A549 (cell line): Measurements from ENCODE around the gene CTDP1. TPM values are rescaled to one million over a fixed set of nuclear protein-coding genes. Genes with fewer than 3 reads are reported as not detected.

Experiments
- ATAC-seq, 2 experiments: fragments of 200-7000 bp in 1 of 2; fragments of >200 bp in 1 of 2; cut with Nextera tagmentation in 1 of 2; cut with Tn5 transposase in 1 of 2; 3 replicates each; pipeline versions ENCODE4 v1.8.0 to v1.9.1; 2018 to 2020; ENCODE audit warnings: mild to moderate bottlenecking in 1 of 2, moderate library complexity in 1 of 2
- CTCF ChIA-PET: fragments of 300-600 bp; sonication (Branson Sonifier 250); formaldehyde crosslinking; extraction: SDS; loops from one replicate; lab custom pipeline; 2021; ENCODE audit warnings: antibody characterized with exemption, inconsistent platforms; lab: Yijun Ruan, JAX
- POLR2A ChIA-PET: fragments of 350-600 bp; formaldehyde crosslinking; extraction: SDS; loops from one replicate; lab custom pipeline; 2021; ENCODE audit warnings: antibody characterized with exemption, inconsistent platforms; lab: Yijun Ruan, JAX
- DNase-seq, 2 experiments: peaks; one replicate each; pipeline versions ENCODE4 v3.0.0 to v3.0.0-alpha.2; 2011 to 2016; ENCODE audit warnings: low read depth in 1 of 2, low spot score in 1 of 2
- FAIRE-seq: peaks from 2 replicates; lab custom pipeline; 2011; peaks lifted over from hg19 to GRCh38; lab: Jason Lieb, UNC
- H3K27ac ChIP-seq, 2 experiments: fragments of >200 bp; sonication (Bioruptor Twin); formaldehyde crosslinking; 3 replicates each; pipeline ENCODE4 v1.5.1; 2016 to 2017
- H3K4me1 ChIP-seq: fragments of >200 bp; sonication (Bioruptor Twin); formaldehyde crosslinking; 3 replicates; pipeline ENCODE4 v1.6.1; 2016
- H3K4me2 ChIP-seq: fragments of >200 bp; sonication (Bioruptor Twin); formaldehyde crosslinking; 3 replicates; pipeline ENCODE4 v1.6.1; 2016
- H3K4me3 ChIP-seq: fragments of >200 bp; sonication (Bioruptor Twin); formaldehyde crosslinking; 3 replicates; pipeline ENCODE4 v1.5.1; 2016
- H3K9me3 ChIP-seq: fragments of >200 bp; sonication (Bioruptor Twin); formaldehyde crosslinking; 3 replicates; pipeline ENCODE4 v1.6.1; 2016
- ATOH8 ChIP-seq: fragments of 250-450 bp; sonication (Bioruptor Pico); IDR thresholded peaks from 2 replicates; pipeline ENCODE4 v1.5.0; 2020; ENCODE audit warnings: low read depth, mild to moderate bottlenecking, moderate library complexity
- CBX8 ChIP-seq: fragments of 200-600 bp; sonication (generic); IDR thresholded peaks from 2 replicates; pipeline ENCODE4 v1.6.1; 2016
- CEBPB ChIP-seq, 2 experiments: fragments of >200 bp in 1 of 2; sonication (Bioruptor Twin) in 1 of 2; formaldehyde crosslinking in 1 of 2; IDR thresholded peaks; 2 replicates each; pipeline ENCODE4 v1.6.1; 2012 to 2016
- CHD4 ChIP-seq: fragments of 200-600 bp; sonication (generic); IDR thresholded peaks from 2 replicates; pipeline ENCODE4 v1.6.1; 2016; ENCODE audit warnings: antibody characterized with exemption, mild to moderate bottlenecking, borderline replicate concordance
- CTCF ChIP-seq: fragments of >200 bp; sonication (Bioruptor Twin); formaldehyde crosslinking; IDR thresholded peaks from 3 replicates; pipeline ENCODE4 v1.5.1; 2016
- E2F6 ChIP-seq: IDR thresholded peaks from 2 replicates; pipeline ENCODE4 v1.6.1; 2012; ENCODE audit warnings: low read depth, borderline replicate concordance
- EP300 ChIP-seq, 2 experiments: fragments of >200 bp; sonication (Bioruptor Twin); formaldehyde crosslinking; IDR thresholded peaks; 2 replicates in 1 of 2; 3 replicates in 1 of 2; pipeline ENCODE4 v1.6.1; 2016 to 2017
- ESRRA ChIP-seq: fragments of 150-350 bp; IDR thresholded peaks from 2 replicates; pipeline ENCODE4 v1.6.1; 2014; ENCODE audit warnings: mild to moderate bottlenecking, low read length, borderline replicate concordance
- HDAC2 ChIP-seq: fragments of 200-600 bp; sonication (generic); IDR thresholded peaks from 2 replicates; pipeline ENCODE4 v1.6.1; 2016
- HES2 ChIP-seq: fragments of >200 bp; sonication (Bioruptor Twin); formaldehyde crosslinking; IDR thresholded peaks from 2 replicates; pipeline ENCODE4 v1.6.1; 2016
- HOXB5 ChIP-seq: fragments of 250-450 bp; sonication (Bioruptor Pico); IDR thresholded peaks from 2 replicates; pipeline ENCODE4 v1.5.0; 2020; ENCODE audit warnings: mild to moderate bottlenecking, moderate library complexity
- KDM1A ChIP-seq: fragments of 200-600 bp; sonication (generic); IDR thresholded peaks from 2 replicates; pipeline ENCODE4 v1.6.1; 2016; ENCODE audit warnings: low read depth, mild to moderate bottlenecking
- KDM5A ChIP-seq: fragments of 200-600 bp; sonication (generic); IDR thresholded peaks from 2 replicates; pipeline ENCODE4 v1.6.1; 2016; ENCODE audit warnings: antibody characterized with exemption, mild to moderate bottlenecking
- RAD21 ChIP-seq, 2 experiments: fragments of >200 bp in 1 of 2; sonication (Bioruptor Twin) in 1 of 2; formaldehyde crosslinking in 1 of 2; IDR thresholded peaks in 1 of 2; conservative IDR thresholded peaks in 1 of 2; 2 replicates in 1 of 2; 3 replicates in 1 of 2; pipeline ENCODE4 v1.6.1; 2012 to 2018; ENCODE audit warnings: inconsistent platforms in 1 of 2
- RCOR1 ChIP-seq: fragments of 150-350 bp; IDR thresholded peaks from 2 replicates; pipeline ENCODE4 v1.6.1; 2014; ENCODE audit warnings: antibody characterized with exemption, low read length, low read depth
- REST ChIP-seq: fragments of 200-600 bp; sonication (generic); IDR thresholded peaks from 2 replicates; pipeline ENCODE4 v1.6.1; 2016; ENCODE audit warnings: antibody characterized with exemption, mild to moderate bottlenecking, moderate library complexity
- SREBF2 ChIP-seq: fragments of 450-650 bp; IDR thresholded peaks from 2 replicates; pipeline ENCODE4 v1.6.1; 2014; ENCODE audit warnings: mild to moderate bottlenecking, moderate library complexity
- ZC3H11A ChIP-seq: fragments of 450-650 bp; IDR thresholded peaks from 2 replicates; pipeline ENCODE4 v1.6.1; 2014; ENCODE audit warnings: antibody characterized with exemption, mild to moderate bottlenecking
- WGBS: methylation state at CpG from one replicate; pipeline ENCODE4 v1.1.6; 2017; ENCODE audit errors: missing lambda C conversion rate; 5-methylcytosine and 5-hydroxymethylcytosine counted together
- polyA plus RNA-seq, 4 experiments: library from polyadenylated mRNA; depleted of rRNA in 3 of 4; stranded (reverse); fragments of >200 nt; fragmentation: RNase III in 1 of 4; extraction: RNeasy Plus Mini Kit Qiagen cat#74134 plus additional on column Dnase treatment in 1 of 4; gene quantifications; 2 replicates in 3 of 4; 3 replicates in 1 of 4; pipeline ENCODE4 v1.2.3, GENCODE V29; 2011 to 2017

CTDP1 gene
- polyA plus RNA-seq, 2 of the 4 experiments (the other 2 are of a cell fraction), result 6.8 to 12.1 TPM

- no peaks in the 10 kb centered on the region; the same call in 2 of the 3 replicates for H3K4me1 ChIP-seq
- H3K4me2 ChIP-seq, result peak within 1 kb of the TSS; percentile 69
- ChIA-PET CTCF (interaction anchor here (0.8 kb wide), 1 partner anchor 10 kb away, joined by 4 read pairs; no protein-coding TSS in a partner anchor), POLR2A (no interaction called here)
- no peak for TF ChIP-seq ESRRA
- 0 out of 5 replicates have a peak, but pooled peaks of 1 of the 2 experiments have one; percentile 16 for TF ChIP-seq RAD21 (conservative IDR thresholded peaks at IDR 0.05 in 1 of 2, IDR thresholded peaks at IDR 0.05 in 1 of 2)
- TF ChIP-seq CTCF, result peak; percentile 9; the same call in 1 of the 3 replicates
- DNase-seq (peak in 1 of 2 experiments; percentile 19), ATAC-seq (peak; percentile 51 to 72; a peak in 3 of 6 replicates), FAIRE-seq (no peak)
- H3K27ac ChIP-seq, result peak within 1 kb of the TSS in 1 of 2 experiments; percentile 44; a peak in 1 of 6 replicates
- WGBS, result 32% methylated on average over 6 of the region's 92 CpGs
- peak within 1 kb of the TSS; percentile 35 for H3K4me3 ChIP-seq
- H3K9me3 ChIP-seq, result no peaks in the 10 kb centered on the region
These were observed 118.1 kb downstream of the CTDP1 start, which contains the start of gene KCNG2 for GRCh38 chr18:79797518-79798345. KCNG2 (plus strand) TSS chr18:79797938; CDS start chr18:79863668, 65,730 bp downstream.

GRCh38 chr18:79798346-79798998 lies 118.9 kb downstream of the CTDP1 start:
- H3K27ac ChIP-seq, result no peak overlapping the region; a peak in 1 of 6 replicates
- H3K4me1 ChIP-seq, result no peaks in the 10 kb centered on the region; the same call in 2 of the 3 replicates
- ATAC-seq (no peak), FAIRE-seq (no peak), DNase-seq (no peak)
- WGBS, result 15% methylated on average over 10 of the region's 78 CpGs
- no peak for TF ChIP-seq E2F6
- TF ChIP-seq REST, result no peak
- no peak for TF ChIP-seq HDAC2
- no peak for TF ChIP-seq CEBPB (IDR thresholded peaks at IDR 0.05)
- no peak for TF ChIP-seq RCOR1
- TF ChIP-seq KDM5A, result no peak
- TF ChIP-seq HES2, result no peak
- no peak for TF ChIP-seq EP300 (IDR thresholded peaks at IDR 0.05)
- no peak for TF ChIP-seq ZC3H11A
- no peak for TF ChIP-seq HOXB5 (CRISPR knock-in tag)
- no peak for TF ChIP-seq SREBF2
- no peak for TF ChIP-seq CHD4
- no peak for TF ChIP-seq KDM1A
- TF ChIP-seq ATOH8 (CRISPR knock-in tag), result no peak
- TF ChIP-seq CBX8, result no peak
- ChIA-PET POLR2A (no interaction called here), CTCF (interaction anchor here (0.8 kb wide), 1 partner anchor 10 kb away, joined by 4 read pairs; no protein-coding TSS in a partner anchor)
- no peaks in the 10 kb centered on the region for H3K9me3 ChIP-seq
- H3K4me3 ChIP-seq, result peak overlapping the region; percentile 35
- peak overlapping the region; percentile 69 for H3K4me2 ChIP-seq
